ENCODE data around the gene CLK1. TPM values are rescaled to one million over a fixed set of nuclear protein-coding genes. Genes with fewer than 3 reads are reported as not detected.
A peak's percentile ranks its signal among the peaks of the same experiment; 100 is the strongest.
"Not testable (repeated sequence)": the region's sequence is repeated elsewhere in the genome, so short reads cannot be mapped to it uniquely, and the experiment has no call there.

Gene CLK1
- polyA plus RNA-seq (ENCODE audit: insufficient read length in 4 of 4): 100 to 1,000 TPM; 242 to 304 (median 282) TPM

GRCh38 chr2:200864176-200865034, at the start of gene CLK1:
TSS of gene CLK1 (minus strand) at chr2:200864658. CDS start at chr2:200861862, 2,796 bp downstream.
- peak; percentile 89 to 93 (median 92) for DNase-seq (ENCODE audit: low read depth in 4 of 4, low spot score in 3 of 4)

GRCh38 chr2:200913654-200914053, 49.2 kb upstream of the CLK1 start:
- no peak for DNase-seq (ENCODE audit: low read depth in 4 of 4, low spot score in 3 of 4)

- no peak for DNase-seq (ENCODE audit: low read depth in 4 of 4, low spot score in 3 of 4)
Measured at GRCh38 chr2:200909958-200910357, 45.5 kb upstream of the CLK1 start.

- peak in 3 of 4 donors; percentile 16 to 43 (median 24) for DNase-seq (ENCODE audit: low read depth in 4 of 4, low spot score in 3 of 4)
Measured at GRCh38 chr2:200905618-200906296, 41.3 kb upstream of the CLK1 start.

GRCh38 chr2:200901459-200902072, 37.1 kb upstream of the CLK1 start:
- DNase-seq (ENCODE audit: low read depth in 4 of 4, low spot score in 3 of 4): peak; percentile 37 to 68 (median 60)

- DNase-seq (ENCODE audit: low read depth in 4 of 4, low spot score in 3 of 4): no peak
Measured at GRCh38 chr2:200899482-200899881, 35.0 kb upstream of the CLK1 start.

- peak; percentile 93 to 99 (median 98) for DNase-seq (ENCODE audit: low read depth in 4 of 4, low spot score in 3 of 4)
Measured at GRCh38 chr2:200888704-200889625, 24.5 kb upstream of the CLK1 start, which contains the start of the genes NIF3L1 and PPIL3. TSS of gene NIF3L1 (plus strand) at chr2:200889371. CDS start at chr2:200891944, 2,573 bp downstream. TSS of gene PPIL3 (minus strand) at chr2:200889077. CDS start at chr2:200887615, 1,462 bp downstream.

GRCh38 chr2:200881715-200882249, 17.3 kb upstream of the CLK1 start:
- DNase-seq (ENCODE audit: low read depth in 4 of 4, low spot score in 3 of 4): not testable (repeated sequence)

- no peak for DNase-seq (ENCODE audit: low read depth in 4 of 4, low spot score in 3 of 4)
Measured at GRCh38 chr2:200878289-200878880, 13.9 kb upstream of the CLK1 start.

- DNase-seq (ENCODE audit: low read depth in 4 of 4, low spot score in 3 of 4): no peak
Measured at GRCh38 chr2:200877443-200877842, 13.0 kb upstream of the CLK1 start.

- no peak for DNase-seq (ENCODE audit: low read depth in 4 of 4, low spot score in 3 of 4)
Measured at GRCh38 chr2:200873560-200873959, 9.1 kb upstream of the CLK1 start.

GRCh38 chr2:200871151-200871550, 6.7 kb upstream of the CLK1 start:
- DNase-seq (ENCODE audit: low read depth in 4 of 4, low spot score in 3 of 4): no peak

GRCh38 chr2:200869014-200869413, 4.6 kb upstream of the CLK1 start:
- DNase-seq (ENCODE audit: low read depth in 4 of 4, low spot score in 3 of 4): no peak

GRCh38 chr2:200863782-200864175, 679 bp downstream of the CLK1 start:
- DNase-seq (ENCODE audit: low read depth in 4 of 4, low spot score in 3 of 4): peak in 1 of 4 donors; percentile 37

GRCh38 chr2:200862532-200863000, 1.9 kb downstream of the CLK1 start:
- peak in 3 of 4 donors; percentile 31 to 45 (median 38) for DNase-seq (ENCODE audit: low read depth in 4 of 4, low spot score in 3 of 4)

GRCh38 chr2:200861617-200862155, 2.8 kb downstream of the CLK1 start:
- peak in 1 of 4 donors; percentile 8 for DNase-seq (ENCODE audit: low read depth in 4 of 4, low spot score in 3 of 4)

GRCh38 chr2:200860092-200860795, 4.2 kb downstream of the CLK1 start:
- DNase-seq (ENCODE audit: low read depth in 4 of 4, low spot score in 3 of 4): no peak

GRCh38 chr2:200856806-200857205, 7.7 kb downstream of the CLK1 start:
- no peak for DNase-seq (ENCODE audit: low read depth in 4 of 4, low spot score in 3 of 4)
